HG03108 (cell line): ENCODE results near the gene FBXW7.

Experiments
- ATAC-seq: cut with Tn5 transposase; IDR thresholded peaks from one replicate; pipeline ENCODE4 v1.9.1; 2021; ENCODE audit warnings: moderate library complexity; ENCODE audit not compliant: unreplicated experiment

Gene FBXW7

DNA sequence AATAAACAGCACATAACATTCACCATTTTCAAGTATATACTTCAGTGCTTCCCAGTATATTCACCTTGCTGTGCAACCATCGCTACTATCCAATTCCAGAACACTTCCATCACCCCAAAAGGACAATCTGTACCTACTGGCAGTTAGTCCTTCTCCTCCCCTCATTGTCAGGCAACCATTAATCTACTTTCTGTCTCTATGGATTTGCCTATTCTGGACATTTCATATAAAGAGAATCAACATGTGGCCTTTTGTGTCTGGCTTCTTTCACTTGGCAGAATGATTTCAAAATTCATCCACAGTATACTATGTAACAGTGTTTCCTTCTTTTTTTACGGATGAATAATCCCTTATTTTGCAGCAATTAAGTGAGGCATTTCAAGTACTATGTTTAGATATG, 189.4 kb downstream of the FBXW7 start:
- no peak for ATAC-seq

DNA sequence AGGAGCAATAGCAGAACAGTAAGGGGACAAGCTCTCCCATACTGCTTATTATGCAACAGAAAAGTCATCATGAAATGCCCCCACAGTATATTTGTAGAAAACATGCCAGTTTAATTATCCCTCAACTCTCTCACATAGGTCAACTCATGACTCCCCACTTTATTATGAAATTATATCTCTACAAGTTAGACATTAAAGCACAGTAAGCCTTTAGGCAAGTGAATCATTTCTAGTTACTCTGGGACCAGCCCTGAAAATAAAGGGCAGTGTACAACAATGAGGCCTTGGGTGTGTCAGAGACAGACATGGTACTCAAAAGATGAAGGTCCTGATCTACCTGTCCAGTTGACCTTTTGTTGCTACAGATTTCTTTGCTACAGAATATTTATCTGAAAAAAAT, 191.9 kb downstream of the FBXW7 start:
- ATAC-seq = no peak

DNA sequence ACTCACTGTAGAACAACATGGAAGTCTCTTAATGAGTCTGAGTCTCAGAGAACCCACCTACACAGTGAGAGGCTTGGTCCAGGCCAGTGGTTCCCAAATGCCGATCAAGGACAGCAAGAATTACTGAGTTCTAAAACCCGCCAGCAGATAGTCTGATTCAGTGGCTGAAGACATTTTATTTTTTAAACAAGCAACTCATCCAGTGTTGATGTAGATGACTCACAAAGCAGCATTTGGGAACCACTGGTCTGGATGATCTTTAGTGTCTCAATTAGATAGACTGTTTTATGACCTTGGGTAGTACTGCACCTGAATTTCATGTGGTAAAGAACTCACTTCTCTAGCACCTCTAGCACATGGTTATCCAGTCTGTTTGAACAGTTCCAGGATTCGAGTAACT, 193.6 kb downstream of the FBXW7 start:
- ATAC-seq = no peak

DNA sequence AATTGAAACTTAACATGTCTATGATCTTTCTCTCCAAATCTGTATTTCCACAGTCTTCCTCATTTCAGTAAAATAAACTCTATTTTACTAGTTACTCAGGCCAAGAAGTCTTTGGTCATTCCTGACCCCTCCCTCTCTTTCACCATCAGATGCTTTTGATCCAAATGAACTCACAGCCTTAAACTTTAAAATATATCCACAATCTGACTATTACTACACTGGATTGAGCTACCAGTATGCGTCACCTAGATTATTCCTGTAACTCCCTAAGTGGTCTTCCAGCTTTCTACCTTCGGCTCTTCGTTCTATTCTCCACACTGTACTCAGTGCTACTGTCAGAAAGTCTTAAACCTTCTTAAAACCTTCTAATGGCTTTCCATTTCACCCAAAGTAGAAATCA, 195.1 kb downstream of the FBXW7 start:
- no peak for ATAC-seq

DNA sequence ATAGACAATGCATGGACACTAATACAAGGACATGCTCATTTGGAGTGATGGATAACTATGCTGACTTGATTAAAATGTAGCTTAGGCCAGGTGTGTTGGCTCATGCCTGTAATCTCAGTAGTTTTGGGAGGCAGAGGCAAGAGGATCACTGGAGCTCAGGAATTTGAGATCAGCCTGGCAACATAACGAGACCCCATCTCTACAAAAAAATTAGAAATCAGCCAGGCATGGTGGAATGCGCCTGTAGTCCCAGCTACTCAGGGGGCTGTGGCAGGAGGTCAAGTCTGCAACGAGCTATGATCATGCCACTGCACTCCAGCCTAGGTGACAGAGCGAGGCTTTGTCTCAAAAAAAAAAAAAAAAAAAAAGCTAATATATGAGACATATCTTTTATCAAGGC, 196.3 kb downstream of the FBXW7 start:
- ATAC-seq = no peak

DNA sequence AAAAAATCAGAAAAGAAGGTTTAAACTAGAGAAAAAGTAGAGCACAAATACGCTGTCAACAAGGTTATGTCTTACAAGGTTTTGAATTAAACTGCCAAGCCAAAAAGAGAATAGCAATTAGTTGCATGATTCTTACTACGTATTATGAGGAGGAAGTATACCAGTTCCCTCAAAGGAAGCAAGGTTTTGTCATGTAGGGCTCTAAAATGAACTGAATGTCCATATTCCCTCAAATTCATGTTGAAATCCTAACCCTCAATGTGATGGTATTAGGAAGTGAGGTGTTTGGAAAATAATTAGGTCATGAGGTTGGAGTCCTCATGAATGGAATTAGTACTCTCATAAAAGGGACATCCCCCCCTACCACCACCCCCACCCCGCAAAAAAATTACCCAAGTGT, 201.0 kb downstream of the FBXW7 start:
- ATAC-seq = no peak

DNA sequence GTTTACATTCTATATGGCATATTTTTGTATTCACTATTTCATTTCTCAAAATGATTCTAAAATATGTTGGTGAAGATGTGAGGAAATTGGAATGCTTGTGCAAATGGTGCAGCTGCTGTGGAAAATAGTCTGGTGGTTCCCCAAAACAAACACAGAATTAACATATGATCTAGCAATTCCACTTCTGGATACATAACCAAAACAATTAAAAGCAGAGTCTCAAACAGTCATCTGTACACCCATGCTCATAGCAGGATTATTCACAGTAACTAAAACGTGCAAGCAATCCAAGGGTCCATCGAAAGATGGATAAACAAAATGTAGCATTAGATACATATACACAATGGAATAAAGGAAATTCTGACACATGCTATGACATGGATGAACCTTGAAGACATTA, 204.8 kb downstream of the FBXW7 start:
- no peak for ATAC-seq

DNA sequence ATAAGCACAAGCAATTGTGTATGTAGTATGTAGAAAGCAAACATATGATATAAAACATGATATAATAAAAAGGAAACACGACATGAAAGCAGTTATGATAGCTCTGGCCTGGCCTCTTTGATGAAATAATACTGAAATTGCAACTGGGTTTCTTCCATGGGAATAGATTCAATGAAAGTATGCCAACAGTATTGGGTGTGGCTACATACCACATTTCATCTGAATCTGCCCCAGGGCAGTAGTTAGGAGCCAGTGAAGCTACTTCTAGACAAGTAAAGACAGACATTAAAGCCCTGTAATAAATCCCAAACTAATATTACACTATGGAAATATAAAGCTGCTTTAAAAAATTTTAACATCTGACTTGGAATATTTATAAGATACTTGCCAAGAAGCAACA, 207.3 kb downstream of the FBXW7 start:
- ATAC-seq = no peak

DNA sequence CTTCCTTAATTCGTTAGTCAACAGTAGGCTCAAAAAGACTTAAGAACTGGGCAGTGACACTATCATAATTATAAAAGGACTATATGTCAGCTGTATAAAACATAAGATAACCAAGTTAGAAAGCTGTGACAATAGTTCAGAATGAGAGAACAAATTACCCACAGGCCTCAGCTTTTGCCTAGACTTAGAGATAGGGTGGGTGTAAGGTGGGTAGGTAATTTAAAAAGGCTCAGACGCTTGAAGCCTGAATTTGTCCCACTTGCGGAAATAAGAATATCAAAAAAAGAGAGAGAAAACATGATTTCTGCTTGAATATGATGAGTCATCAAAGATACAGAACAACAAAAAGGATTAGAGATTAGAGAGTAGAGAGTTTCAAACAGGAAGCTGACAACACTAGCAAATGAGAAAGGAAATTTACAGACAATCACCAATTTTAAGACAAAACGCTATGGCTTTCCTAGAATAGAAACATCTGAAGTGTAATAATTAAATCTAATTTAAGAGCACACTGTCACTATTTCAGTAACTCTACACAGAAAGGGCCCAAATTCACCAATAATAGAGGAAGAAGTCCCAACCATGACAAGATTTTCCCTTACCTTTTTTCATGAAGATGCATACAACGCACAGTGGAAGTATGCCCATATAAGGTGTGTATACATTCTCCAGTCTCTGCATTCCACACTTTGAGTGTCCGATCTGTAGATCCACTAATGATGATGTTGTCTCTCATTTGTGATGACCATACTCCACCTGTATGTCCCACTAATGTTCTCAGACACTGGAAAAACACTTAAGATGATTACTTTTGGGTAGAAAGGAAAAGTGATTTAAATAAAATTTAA, 208.1 kb downstream of the FBXW7 start:
- ATAC-seq = no peak

DNA sequence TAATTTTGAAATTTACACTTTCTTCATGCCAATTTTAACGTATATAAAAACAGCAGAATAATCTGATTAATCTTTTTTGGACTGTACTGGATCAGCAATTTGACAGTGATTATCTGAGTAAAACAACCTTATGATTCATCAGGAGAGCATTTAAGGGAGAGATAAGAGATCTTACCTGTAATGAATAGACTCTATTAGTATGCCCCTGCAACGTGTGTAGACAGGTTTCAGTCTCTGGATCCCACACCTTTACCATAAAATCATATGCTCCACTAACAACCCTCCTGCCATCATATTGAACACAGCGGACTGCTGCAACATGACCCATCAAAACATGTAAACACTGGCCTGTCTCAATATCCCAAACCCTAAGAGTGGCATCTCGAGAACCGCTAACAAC, 210.1 kb downstream of the FBXW7 start:
- no peak for ATAC-seq

DNA sequence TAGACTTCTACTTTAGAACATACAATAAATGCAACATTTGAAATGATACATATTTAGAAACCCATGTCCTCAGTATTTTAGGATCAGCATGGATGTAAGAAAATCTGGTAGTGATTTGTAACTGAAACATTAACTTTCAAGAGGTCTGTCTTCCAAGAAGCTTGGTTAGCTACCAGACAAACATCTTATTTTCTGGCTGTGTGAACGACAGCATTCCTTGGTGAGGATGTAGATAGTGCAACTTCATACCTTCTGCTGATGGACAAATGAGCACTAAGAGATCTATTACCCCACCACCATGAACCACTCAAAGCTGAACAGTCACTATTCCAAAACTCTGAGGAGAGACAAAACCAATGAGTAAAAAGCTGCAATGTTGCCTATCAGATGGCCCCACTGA, 212.7 kb downstream of the FBXW7 start:
- ATAC-seq = no peak

DNA sequence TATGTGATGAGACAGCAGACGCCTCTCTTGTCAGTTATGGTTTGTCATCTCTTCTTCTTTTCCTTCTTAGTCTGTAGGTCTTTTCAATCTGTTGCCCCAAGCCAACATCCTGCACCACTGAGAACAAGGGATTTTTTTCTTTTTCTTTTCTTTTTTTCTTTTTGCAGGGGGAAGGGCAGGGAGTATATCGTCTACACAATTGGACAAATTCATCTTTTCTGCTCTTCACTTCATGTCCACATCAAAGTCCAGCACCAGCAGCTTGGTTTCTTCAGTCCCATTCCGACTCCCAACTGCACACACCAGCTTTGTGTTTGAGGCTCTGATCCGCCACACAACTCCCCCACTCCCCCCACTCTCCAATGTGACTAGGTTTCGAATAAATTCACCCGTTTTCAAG, 213.2 kb downstream of the FBXW7 start:
- ATAC-seq = no peak

DNA sequence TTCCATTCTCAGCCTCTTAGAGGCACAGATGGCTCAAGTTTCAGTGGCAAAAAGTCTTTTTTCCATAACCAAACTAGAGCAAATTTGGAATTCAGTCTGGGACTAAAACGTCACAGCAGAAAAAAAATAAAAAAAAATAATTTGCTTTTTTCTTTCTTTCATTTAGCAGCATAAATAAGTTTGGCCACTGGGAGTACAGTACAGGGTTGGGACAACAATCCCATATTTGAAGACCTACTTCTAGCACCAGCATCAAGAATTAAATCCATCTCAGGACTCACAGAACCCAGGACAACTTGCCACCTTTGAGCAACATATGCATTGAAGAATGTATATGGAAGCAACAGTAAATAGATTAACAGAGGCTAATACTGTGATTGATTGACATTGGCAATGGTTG, 214.0 kb downstream of the FBXW7 start:
- no peak for ATAC-seq

DNA sequence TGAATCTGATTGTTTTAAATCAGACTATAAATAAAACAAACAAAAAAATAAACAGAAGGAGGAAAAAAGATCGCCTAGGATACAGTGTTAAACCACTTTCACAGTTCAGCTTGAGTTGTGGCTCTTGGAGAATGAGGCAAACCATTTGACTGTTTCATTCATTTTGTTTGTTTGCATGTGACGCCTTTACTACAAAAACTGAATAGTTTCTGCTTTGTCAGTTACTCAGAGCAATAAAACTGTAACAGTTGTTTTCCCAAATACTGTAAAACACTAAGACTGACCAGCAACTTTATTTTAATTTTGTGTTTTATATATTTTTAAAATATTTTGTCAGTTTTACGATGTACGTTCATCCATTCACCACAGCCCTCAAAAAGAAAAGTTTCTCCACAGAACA, 214.5 kb downstream of the FBXW7 start:
- no peak for ATAC-seq

DNA sequence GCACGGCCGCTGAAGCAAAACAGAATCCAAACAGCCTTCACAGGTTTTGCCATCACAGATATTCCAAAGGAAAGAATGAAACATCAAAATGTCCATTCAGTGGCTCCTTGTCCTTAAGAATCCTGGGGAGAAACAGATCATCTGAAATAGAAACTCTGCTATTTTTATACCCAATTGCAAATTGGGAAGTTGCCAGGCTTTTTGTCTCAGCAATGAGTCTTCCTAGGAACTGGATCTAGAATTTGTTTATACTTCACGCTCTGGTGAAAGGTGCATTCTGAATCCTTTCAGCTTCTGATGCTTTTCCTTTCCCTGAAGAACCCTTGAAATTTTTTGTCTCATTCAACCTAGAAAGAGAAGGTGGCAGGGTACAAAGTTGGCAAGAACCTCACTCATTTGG, 218.9 kb downstream of the FBXW7 start:
- no peak for ATAC-seq

DNA sequence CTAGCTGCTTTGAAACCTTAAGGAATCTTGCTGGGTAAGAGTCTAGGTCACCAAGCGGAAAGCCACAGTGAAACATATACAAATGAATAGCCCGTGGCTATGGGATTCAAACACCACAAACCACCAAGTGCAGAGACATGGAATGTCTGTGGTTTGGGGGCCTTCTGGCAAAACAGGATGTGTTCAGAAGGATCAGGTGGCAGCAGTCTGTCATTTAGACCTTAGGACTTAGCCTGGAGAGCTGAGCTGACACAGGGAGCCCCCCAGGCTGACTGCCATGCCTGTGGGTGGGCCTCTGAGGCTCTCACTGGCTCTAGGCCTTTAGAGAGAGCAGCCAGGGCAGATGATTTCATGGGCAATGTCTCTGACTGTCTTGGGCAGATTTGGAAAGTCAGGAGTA, 225.6 kb downstream of the FBXW7 start:
- no peak for ATAC-seq

DNA sequence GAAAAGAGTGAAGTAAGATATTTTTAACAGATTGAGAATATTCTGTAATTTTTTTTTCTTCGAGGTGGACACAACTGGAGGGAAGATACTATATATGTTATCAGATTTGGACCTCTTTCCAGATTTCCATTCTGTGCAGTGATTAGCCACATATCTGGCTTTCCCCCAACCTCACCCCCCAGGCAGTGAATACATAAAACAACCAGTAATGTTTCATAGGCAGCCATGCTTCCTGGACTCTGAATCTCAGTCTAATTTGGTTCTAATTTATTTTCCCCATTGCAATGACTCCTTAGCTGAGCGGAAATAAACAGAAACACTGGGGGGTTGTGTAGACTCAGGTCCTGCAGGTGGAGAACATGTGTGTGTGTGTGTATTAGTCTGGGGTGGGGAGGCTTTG, 226.5 kb downstream of the FBXW7 start:
- ATAC-seq = no peak

DNA sequence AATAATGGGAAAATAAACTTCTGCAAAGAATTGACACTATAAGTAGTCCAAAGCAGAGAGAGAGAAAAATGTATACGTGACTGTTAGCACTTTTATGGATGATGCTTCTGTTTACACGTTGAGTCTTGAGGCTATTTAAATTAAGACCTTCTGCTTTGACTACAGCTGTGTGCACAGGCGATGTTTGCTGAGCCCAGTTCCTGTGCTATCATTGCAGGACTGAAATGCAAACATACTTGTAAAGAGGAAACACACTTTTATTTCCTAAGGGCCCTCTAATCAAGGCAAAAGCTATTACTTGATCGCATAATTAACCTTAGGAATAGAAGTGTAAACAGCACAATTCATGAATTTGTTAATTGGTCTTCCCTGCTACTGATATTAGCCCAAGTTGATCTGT, 226.9 kb downstream of the FBXW7 start:
- no peak for ATAC-seq

DNA sequence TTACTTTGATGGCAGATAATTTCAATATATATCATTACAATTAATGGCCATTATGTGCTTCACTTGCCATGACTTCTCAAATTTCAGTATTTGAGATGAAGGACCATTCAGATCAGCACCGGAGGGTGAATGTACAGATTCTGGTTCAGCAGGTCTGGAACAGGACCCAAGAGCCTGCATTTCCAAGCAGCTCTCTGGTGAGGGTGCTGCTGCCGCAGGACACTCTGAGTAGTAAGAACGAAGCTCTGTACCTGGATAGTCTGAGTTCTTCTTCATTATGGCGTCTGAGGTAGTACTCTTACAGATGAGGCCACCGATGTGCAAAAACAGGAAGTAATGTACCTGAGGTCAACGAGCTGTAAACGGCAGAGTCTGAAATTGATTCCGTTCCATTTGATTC, 228.2 kb downstream of the FBXW7 start:
- ATAC-seq = no peak

DNA sequence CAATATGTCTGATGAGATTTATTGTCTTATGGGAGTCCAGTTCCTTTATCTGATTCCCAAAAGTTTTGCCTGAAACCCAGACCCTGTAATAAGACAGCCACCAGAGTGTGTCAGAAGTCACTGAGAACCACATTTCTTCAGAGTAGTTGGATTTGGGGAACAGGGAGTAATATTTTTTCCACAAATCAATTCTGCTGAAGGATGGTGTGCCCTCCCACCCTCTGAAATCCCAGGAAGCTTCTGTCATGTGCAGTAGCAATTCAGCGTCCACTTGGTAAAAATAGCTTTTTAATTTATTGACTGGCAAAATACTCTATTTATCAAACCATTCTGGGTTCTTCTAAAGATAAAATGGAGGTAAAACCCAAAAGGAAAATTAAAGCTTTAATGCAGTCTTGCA, 229.4 kb downstream of the FBXW7 start:
- no peak for ATAC-seq

DNA sequence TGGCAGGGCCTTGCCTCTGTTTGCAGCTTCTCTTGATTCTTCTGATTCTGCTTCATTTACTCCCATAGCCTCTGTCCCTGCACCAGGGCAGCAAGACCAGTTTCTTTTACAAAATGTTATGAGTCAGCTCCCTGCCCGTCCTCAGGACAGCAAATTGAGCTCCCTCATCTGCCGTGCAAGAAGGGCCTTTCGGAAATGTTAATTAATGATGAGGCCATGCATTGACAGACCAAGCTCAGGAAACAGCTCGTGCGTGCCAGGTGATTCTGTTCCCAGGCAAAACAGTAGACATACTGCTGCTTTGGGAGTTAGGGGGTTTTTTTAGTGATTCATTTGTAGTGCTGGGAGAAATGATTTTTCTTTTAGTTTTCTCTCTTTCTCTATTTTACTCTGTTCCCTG, 231.7 kb downstream of the FBXW7 start:
- peak; percentile 87 for ATAC-seq

DNA sequence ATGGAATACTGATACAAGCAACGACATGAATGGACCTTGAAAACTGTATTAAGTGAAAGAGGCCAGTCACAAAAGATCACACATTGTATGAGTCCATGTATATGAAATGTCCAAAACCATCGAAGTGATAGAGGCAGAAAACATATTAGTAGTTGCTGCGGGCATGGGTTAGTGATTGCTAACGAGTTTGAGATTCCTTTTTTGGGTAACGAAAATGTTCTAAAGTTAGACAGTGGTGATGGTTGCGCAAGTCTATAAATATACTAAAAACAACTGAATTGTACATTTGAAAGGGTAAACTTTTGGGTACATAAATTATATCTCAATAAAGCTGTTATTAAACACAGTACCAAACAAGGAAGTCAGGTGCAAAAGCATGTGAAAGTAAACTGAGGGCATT, 234.5 kb downstream of the FBXW7 start:
- ATAC-seq = no peak

DNA sequence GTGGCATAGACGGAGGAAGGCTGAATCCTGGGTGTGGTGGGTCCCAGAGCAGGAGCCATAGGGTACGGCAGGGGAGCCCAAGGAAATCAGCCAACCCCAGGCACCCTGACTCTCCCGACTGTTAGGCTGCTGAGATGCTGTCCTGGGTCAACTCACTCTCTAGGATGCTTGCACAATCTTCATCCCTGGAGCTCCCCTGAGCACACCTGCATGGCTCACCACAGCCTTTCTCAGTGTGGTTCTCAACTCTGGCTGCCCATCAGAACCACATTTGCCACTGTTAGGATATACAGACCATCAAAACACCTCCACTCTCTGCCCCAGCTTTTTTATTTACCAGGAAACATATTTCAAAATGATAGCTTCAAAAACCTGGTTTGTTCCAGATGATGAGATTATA, 236.3 kb downstream of the FBXW7 start:
- no peak for ATAC-seq
